Measurements from ENCODE around the gene PRUNE2.

The PRUNE2 gene

DNA sequence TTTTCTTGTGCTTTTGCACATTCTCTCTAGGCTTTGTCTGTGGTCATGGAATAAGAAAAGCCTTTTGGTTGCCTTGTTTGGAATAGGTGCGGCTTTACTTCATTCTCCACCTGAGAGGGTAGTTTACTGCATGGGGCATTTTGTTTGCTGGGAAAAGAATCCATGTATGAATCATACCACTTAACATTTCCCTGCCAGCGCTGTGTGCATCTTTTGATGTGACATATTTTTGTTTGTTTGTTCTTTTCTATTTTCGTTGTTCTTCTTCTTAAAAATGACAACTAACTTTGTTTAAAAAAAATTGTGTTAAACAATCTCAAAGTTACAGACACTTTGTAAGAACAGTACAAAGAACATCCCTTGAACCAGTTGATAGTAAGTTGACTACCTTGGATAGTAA, 333.8 kb downstream of the PRUNE2 start:
- DNase-seq (ENCODE audit: low read depth): no peak

GRCh38 chr9:76571743-76572146, 334.2 kb downstream of the PRUNE2 start:
- DNase-seq (ENCODE audit: low read depth): no peak

DNA sequence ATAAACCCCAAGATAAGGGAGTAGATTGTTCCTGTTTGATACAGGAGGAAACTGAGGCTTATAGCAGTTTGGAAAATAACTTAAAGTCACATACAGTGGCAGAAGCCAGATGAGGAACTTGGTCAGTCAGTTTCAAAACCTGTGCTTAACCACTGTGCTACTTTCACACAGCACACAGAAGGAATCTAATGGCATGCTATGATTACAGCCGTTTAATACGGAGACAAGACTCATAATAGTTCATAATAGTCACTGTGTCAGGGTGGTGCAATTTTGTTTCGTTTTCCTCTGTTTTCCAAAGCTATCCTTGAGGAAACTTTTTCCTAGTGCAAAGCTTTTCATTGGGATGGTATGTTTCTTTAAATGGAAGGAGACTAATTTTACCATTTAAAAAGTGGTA, 334.6 kb downstream of the PRUNE2 start:
- DNase-seq (ENCODE audit: low read depth): no peak

GRCh38 chr9:76570826-76571225, 335.1 kb downstream of the PRUNE2 start:
- no peak for DNase-seq (ENCODE audit: low read depth)

- DNase-seq (ENCODE audit: low read depth): no peak
Measured at GRCh38 chr9:76567086-76567485, 338.8 kb downstream of the PRUNE2 start.

DNA sequence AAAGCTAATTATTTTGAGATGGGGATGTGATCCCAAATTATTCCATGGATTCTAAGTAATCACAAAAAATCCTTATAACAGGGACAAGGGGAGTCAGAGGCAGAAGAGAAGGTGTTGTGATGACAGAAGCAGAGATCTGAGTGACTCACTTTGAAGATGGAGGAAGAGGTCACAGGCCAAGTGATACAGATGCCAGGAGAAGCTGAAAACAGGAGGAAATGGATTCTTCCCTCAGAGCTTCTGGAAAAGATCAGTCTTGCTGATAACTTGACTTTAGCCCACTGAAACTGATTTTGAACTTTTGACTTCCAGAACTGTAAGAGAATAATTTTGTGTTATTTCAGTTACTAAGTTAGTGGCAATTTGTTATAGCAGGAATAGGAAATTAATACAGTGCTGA, 341.6 kb downstream of the PRUNE2 start:
- no peak for DNase-seq (ENCODE audit: low read depth)

DNA sequence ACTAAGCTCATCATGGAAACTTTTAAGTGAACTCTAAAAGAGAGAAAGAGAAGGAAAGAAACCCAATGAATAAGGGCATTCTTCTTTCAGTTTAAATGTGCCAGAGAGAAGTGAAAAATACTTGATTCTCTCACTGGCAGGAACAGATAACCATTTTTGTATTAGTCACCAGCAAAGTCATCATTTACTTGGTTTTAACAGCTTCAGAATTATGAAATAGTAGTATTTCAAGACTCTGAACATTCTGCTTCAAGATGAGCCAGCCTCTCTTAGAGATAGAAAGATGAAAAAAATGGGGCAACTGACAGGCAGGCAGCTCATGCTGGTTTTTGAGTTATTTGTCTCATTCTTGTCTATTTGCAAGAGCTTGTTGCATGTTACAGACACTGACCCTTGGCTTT, 343.4 kb downstream of the PRUNE2 start:
- no peak for DNase-seq (ENCODE audit: low read depth)

DNA sequence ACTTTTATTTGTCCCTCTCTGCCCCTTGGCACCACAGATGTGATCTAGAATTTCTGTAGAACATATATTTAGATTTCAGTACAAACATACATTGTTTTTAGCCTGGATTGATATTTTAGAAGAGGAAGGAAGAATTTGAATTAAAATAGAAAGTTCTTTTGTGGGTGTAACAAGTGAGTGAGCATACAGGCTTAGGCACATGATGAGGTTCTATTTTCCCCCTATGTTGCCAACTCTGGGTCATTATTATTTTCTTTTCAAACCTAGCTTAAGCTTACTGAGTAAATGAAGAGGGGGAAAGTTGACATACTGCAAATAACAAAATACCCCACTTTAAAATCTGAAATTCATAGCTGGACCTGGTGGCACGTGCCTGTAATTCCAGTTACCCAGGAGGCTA, 344.0 kb downstream of the PRUNE2 start:
- no peak for DNase-seq (ENCODE audit: low read depth)
